SK-N-SH (cell line): ENCODE results near the gene TNRC6A. TPM values are rescaled to one million over a fixed set of nuclear protein-coding genes. Genes with fewer than 3 reads are reported as not detected.
"Not testable (repeated sequence)": the region's sequence is repeated elsewhere in the genome, so short reads cannot be mapped to it uniquely, and the experiment has no call there.

ENCODE experiments used
- CTCF ChIA-PET: fragments of 300-600, 350-600 bp; formaldehyde crosslinking; extraction: SDS; loops from one replicate; lab custom pipeline; 2021; lab: Yijun Ruan, JAX
- POLR2A ChIA-PET: fragments of 350-600 bp; sonication (Branson Sonifier 250); formaldehyde crosslinking; extraction: SDS; loops from one replicate; lab custom pipeline; 2020; ENCODE audit warnings: antibody characterized with exemption, inconsistent platforms; lab: Yijun Ruan, JAX
- DNase-seq: peaks from one replicate; pipeline ENCODE4 v3.0.0; 2012
- H2AFZ ChIP-seq: fragments of 200-600 bp; sonication (generic); 2 replicates; pipeline ENCODE4 v1.8.1; 2016; ENCODE audit warnings: antibody characterized with exemption, mild to moderate bottlenecking, low read depth
- H3F3A ChIP-seq: fragments of 200-600 bp; sonication (generic); replicated peaks from 2 replicates; pipeline ENCODE3; 2016; ENCODE audit warnings: antibody characterized with exemption, mild to moderate bottlenecking; ENCODE audit not compliant: insufficient read depth
- H3K27ac ChIP-seq, 2 experiments: fragments of 200-500 bp in 1 of 2; fragments of 200-600 bp in 1 of 2; sonication (Bioruptor generic) in 1 of 2; sonication (generic), shearing (Covaris generic) in 1 of 2; 2 replicates each; pipeline versions ENCODE4 v1.5.1 to v1.6.1; 2014 to 2016; ENCODE audit warnings: low read depth in 2 of 2, inconsistent platforms in 1 of 2, low read length in 1 of 2, mild to moderate bottlenecking in 1 of 2, mixed read lengths in 1 of 2
- H3K27me3 ChIP-seq: fragments of 200-600 bp; sonication (generic), shearing (Covaris generic); 2 replicates; pipeline ENCODE4 v1.6.1; 2016; ENCODE audit warnings: mixed run types; ENCODE audit not compliant: insufficient read depth
- H3K36me3 ChIP-seq, 2 experiments: fragments of 200-500 bp in 1 of 2; fragments of 200-600 bp in 1 of 2; sonication (Bioruptor generic) in 1 of 2; sonication (generic) in 1 of 2; replicated peaks in 1 of 2; 2 replicates each; pipeline versions ENCODE3 to v1.5.1; 2014 to 2016; ENCODE audit warnings: low read length in 1 of 2, mild to moderate bottlenecking in 1 of 2; ENCODE audit not compliant: insufficient read depth in 2 of 2, control insufficient read depth in 1 of 2
- H3K4me1 ChIP-seq, 2 experiments: fragments of 200-500 bp in 1 of 2; fragments of 200-600 bp in 1 of 2; sonication (Bioruptor generic) in 1 of 2; sonication (generic), shearing (Covaris generic) in 1 of 2; 2 replicates each; pipeline versions ENCODE4 v1.5.1 to v1.6.1; 2014 to 2016; ENCODE audit warnings: low read depth in 1 of 2, low read length in 1 of 2, mixed run types in 1 of 2; ENCODE audit not compliant: insufficient read depth in 2 of 2, control insufficient read depth in 1 of 2
- H3K4me2 ChIP-seq: fragments of 200-600 bp; sonication (generic), shearing (Covaris generic); 2 replicates; pipeline ENCODE4 v1.6.1; 2017; ENCODE audit warnings: mixed run types
- H3K4me3 ChIP-seq, 2 experiments: fragments of 200-500 bp in 1 of 2; fragments of 200-600 bp in 1 of 2; sonication (Bioruptor generic) in 1 of 2; sonication (generic), shearing (Covaris generic) in 1 of 2; 2 replicates each; pipeline versions ENCODE4 v1.5.1 to v1.8.1; 2014 to 2016; ENCODE audit warnings: low read depth in 2 of 2, inconsistent platforms in 1 of 2, low read length in 1 of 2, mild to moderate bottlenecking in 1 of 2, mixed read lengths in 1 of 2, moderate library complexity in 1 of 2
- H3K79me2 ChIP-seq: fragments of 200-600 bp; sonication (generic); 2 replicates; pipeline ENCODE4 v1.8.1; 2017; ENCODE audit warnings: mild to moderate bottlenecking; ENCODE audit not compliant: insufficient read depth
- H3K9ac ChIP-seq: fragments of 200-600 bp; sonication (generic); 2 replicates; pipeline ENCODE4 v1.6.1; 2017; ENCODE audit warnings: mixed run types
- H3K9me2 ChIP-seq: fragments of 200-600 bp; sonication (generic); 2 replicates; pipeline ENCODE4 v1.6.1; 2017; ENCODE audit warnings: mixed run types
- H3K9me3 ChIP-seq: fragments of 200-600 bp; sonication (generic); 2 replicates; pipeline ENCODE4 v1.6.1; 2017; ENCODE audit warnings: mixed run types, mild to moderate bottlenecking, moderate library complexity
- H4K20me1 ChIP-seq: fragments of 200-600 bp; sonication (generic); 2 replicates; pipeline ENCODE4 v1.6.1; 2017; ENCODE audit warnings: mild to moderate bottlenecking, mixed run types; ENCODE audit not compliant: insufficient read depth
- EP300 ChIP-seq, 2 experiments: IDR thresholded peaks; 2 replicates each; pipeline versions ENCODE4 v1.4.0 to v1.6.1; 2012; ENCODE audit warnings: borderline replicate concordance in 1 of 2, low read depth in 1 of 2, low read length in 1 of 2
- MEF2A ChIP-seq: IDR thresholded peaks from 2 replicates; pipeline ENCODE4 v1.4.0; 2012; ENCODE audit warnings: low read depth, borderline replicate concordance
- POLR2AphosphoS5 ChIP-seq: IDR thresholded peaks from 2 replicates; pipeline ENCODE4 v1.6.1; 2012; ENCODE audit warnings: low read depth, low read length
- SMC3 ChIP-seq: IDR thresholded peaks from 2 replicates; pipeline ENCODE4 v1.6.1; 2012; ENCODE audit warnings: low read depth, low read length, improper control_type of control experiment
- TEAD4 ChIP-seq: IDR thresholded peaks from 2 replicates; pipeline ENCODE4 v1.4.0; 2012; ENCODE audit warnings: mild to moderate bottlenecking, borderline replicate concordance; ENCODE audit not compliant: insufficient read depth
- WGBS: methylation state at CpG from one replicate; pipeline ENCODE4 v1.1.6; 2017; ENCODE audit warnings: low lambda C conversion rate; 5-methylcytosine and 5-hydroxymethylcytosine counted together
- polyA plus RNA-seq, 3 experiments: library from polyadenylated mRNA; depleted of rRNA; stranded (reverse); fragments of >200 nt; gene quantifications; 2 replicates each; pipeline ENCODE4 v1.2.3, GENCODE V29; 2012
- TF ChIP-seq, protein P1 (sequence below): IDR thresholded peaks from 2 replicates; pipeline ENCODE4; 2012

TNRC6A gene
- polyA plus RNA-seq, 1 of the 3 experiments (the other 2 are of a cell fraction) = 32.5 TPM

DNA sequence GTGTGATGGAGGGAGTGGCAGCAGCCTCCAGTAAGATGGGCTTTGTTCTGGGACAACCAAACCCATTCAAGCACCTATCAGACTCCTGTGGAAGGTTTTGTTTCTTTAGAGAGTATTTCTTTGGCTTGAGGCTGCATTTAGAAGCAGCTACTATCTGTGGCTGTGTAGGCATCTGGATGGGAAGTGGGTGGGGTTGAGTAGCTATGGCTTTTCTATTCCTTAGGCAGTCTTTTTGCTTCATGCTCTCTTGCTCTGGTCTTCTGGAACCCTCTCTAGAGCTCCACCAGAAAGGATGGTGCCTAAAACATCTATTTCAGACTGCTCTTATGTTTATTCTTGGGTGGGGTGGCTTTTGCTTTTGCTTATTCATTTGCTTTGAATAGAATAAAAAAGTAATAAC, 19.9 kb downstream of the TNRC6A start:
- Histone ChIP-seq H3K9ac (no peak overlapping the region), H3K9me2 (no peaks in the 10 kb centered on the region), H2AFZ (no peak overlapping the region), H3K4me3 (no peak overlapping the region), H3K36me3 (peaks cover 13 to 19% of the 10 kb centered on the region in 2 experiments), H3K4me1 (peaks cover 12 to 24% of the 10 kb centered on the region in 2 experiments), H3K9me3 (no peaks in the 10 kb centered on the region), H3K27ac (peak overlapping the region in 1 of 2 experiments; percentile 78; a peak in 1 of 4 replicates), H3K79me2 (peaks cover 100% of the 10 kb centered on the region), H3F3A (peaks cover 22% of the 10 kb centered on the region), H4K20me1 (peaks cover 98% of the 10 kb centered on the region), H3K4me2 (no peak overlapping the region), H3K27me3 (no peaks in the 10 kb centered on the region)
- CTCF ChIA-PET = interaction anchor here (0.9 kb wide), 1 partner anchor 137 kb away, joined by 3 read pairs; no protein-coding TSS in a partner anchor
- TF ChIP-seq MEF2A = no peak
- TF ChIP-seq SMC3 = no peak
- TF ChIP-seq EP300 (IDR thresholded peaks at IDR 0.05; ENCODE audit: borderline replicate concordance in 1 of 2, low read depth in 1 of 2, low read length in 1 of 2) = no peak
- TF ChIP-seq TEAD4 = no peak
- TF ChIP-seq POLR2AphosphoS5 = no peak
- TF ChIP-seq, protein P1, sequence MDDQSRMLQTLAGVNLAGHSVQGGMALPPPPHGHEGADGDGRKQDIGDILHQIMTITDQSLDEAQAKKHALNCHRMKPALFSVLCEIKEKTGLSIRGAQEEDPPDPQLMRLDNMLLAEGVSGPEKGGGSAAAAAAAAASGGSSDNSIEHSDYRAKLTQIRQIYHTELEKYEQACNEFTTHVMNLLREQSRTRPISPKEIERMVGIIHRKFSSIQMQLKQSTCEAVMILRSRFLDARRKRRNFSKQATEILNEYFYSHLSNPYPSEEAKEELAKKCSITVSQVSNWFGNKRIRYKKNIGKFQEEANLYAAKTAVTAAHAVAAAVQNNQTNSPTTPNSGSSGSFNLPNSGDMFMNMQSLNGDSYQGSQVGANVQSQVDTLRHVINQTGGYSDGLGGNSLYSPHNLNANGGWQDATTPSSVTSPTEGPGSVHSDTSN = no peak
- POLR2A ChIA-PET = no interaction called here
- DNase-seq = no peak

DNA sequence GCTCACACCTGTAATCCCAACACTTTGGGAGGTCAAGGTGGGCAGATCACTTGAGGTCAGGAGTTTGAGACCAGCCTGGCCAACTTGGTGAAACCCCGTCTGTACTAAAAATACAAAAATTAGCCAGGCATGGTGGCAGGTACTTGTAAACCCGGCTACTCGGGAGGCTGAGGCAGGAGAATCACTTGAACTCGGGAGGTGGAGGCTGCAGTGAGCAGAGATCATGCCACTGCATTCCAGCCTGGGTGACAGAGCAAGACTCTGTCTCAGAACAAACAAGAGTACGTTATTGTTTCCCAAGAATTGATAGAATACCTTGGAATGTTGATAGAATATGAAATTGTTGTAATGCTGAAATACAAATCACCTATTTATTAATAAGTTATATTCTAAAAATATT, 20.4 kb downstream of the TNRC6A start:
- CTCF ChIA-PET = not testable (repeated sequence)

DNA sequence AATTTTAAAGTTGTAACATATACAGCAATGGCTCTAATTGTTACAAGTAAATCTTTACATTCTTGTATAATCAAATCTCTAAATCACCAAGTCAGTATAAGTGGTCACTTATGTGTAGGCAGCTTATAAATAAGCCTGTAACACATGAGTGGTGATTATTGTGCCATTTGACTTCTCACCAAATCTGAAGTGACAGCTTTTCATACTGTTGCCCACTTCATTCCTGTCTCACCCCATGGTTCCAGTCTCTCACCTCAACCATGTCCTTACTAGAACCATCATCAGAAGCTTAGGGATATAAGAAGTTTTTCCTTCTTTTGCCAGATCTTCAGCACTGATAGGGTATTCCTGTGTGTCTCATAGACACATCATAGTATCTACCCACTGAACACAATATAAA, 23.5 kb downstream of the TNRC6A start:
- Histone ChIP-seq H3K4me2 (no peak overlapping the region), H3K9me2 (no peaks in the 10 kb centered on the region), H3F3A (peaks cover 9% of the 10 kb centered on the region), H3K4me3 (no peak overlapping the region), H3K27me3 (no peaks in the 10 kb centered on the region), H4K20me1 (peaks cover 94% of the 10 kb centered on the region), H3K79me2 (peaks cover 100% of the 10 kb centered on the region), H3K9me3 (no peaks in the 10 kb centered on the region), H3K27ac (no peak overlapping the region; a peak in 1 of 4 replicates), H3K36me3 (peaks cover 15 to 23% of the 10 kb centered on the region in 2 experiments), H3K9ac (no peak overlapping the region), H2AFZ (no peak overlapping the region), H3K4me1 (peaks cover 8 to 11% of the 10 kb centered on the region in 2 experiments)
- ChIA-PET CTCF (interaction anchor here (0.7 to 1.0 kb wide), 2 partner anchors 12 to 25 kb away, joined by 3 to 4 read pairs; no protein-coding TSS in a partner anchor), POLR2A (no interaction called here)
- DNase-seq = no peak
- no peak for TF ChIP-seq POLR2AphosphoS5

More for the DNA sequence above, 20.4 kb downstream of the TNRC6A start:
- Histone ChIP-seq H3K36me3 (peaks cover 13 to 20% of the 10 kb centered on the region in 2 experiments), H4K20me1 (peaks cover 98% of the 10 kb centered on the region), H3F3A (peaks cover 22% of the 10 kb centered on the region), H3K79me2 (peaks cover 100% of the 10 kb centered on the region), H3K4me1 (peaks cover 12 to 22% of the 10 kb centered on the region in 2 experiments)
- H3K4me2 ChIP-seq, DNase-seq, H3K27ac ChIP-seq, H3K27me3 ChIP-seq, POLR2A ChIA-PET, H3K9ac ChIP-seq, H3K9me2 ChIP-seq, H2AFZ ChIP-seq, H3K9me3 ChIP-seq, H3K4me3 ChIP-seq: not testable (repeated sequence)
- WGBS = 92% methylated on average over 5 of the region's 5 CpGs
